ENCODE results near the gene SNX17.

DNA sequence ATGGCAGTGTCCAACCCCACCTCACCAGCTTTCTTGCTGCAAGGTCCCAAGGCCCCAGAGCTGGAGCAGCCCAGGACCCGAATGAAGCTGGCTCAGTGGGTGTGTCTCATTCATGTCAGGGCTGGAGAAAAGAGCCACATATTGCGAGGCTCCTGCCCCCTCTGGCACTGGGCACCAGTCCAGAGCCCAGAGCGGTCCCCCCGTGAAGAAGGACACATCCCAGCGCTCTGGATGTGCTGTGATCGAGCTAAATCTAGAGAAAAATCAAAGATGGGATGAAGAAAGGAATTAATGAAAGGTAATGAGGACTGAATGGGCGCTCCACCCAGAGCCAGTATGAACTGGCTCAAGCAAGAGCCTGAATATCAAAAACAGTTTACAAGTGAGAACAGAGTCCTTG is 34.2 kb upstream of the SNX17 start:
- no peak for TF ChIP-seq EZH2 (IDR thresholded peaks at IDR 0.05; ENCODE audit: borderline replicate concordance, low read length)
- TF ChIP-seq, protein P1, sequence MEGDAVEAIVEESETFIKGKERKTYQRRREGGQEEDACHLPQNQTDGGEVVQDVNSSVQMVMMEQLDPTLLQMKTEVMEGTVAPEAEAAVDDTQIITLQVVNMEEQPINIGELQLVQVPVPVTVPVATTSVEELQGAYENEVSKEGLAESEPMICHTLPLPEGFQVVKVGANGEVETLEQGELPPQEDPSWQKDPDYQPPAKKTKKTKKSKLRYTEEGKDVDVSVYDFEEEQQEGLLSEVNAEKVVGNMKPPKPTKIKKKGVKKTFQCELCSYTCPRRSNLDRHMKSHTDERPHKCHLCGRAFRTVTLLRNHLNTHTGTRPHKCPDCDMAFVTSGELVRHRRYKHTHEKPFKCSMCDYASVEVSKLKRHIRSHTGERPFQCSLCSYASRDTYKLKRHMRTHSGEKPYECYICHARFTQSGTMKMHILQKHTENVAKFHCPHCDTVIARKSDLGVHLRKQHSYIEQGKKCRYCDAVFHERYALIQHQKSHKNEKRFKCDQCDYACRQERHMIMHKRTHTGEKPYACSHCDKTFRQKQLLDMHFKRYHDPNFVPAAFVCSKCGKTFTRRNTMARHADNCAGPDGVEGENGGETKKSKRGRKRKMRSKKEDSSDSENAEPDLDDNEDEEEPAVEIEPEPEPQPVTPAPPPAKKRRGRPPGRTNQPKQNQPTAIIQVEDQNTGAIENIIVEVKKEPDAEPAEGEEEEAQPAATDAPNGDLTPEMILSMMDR (conservative IDR thresholded peaks at IDR 0.05 in 1 of 2, IDR thresholded peaks at IDR 0.05 in 1 of 2; ENCODE audit: extremely low read depth in 1 of 2, insufficient read depth in 1 of 2, low read depth in 1 of 2, low read length in 2 of 2): no peak

All from mammary epithelial cell (primary cell).